Parathyroid adenoma (tissue), 2 donors: ENCODE data around the gene KCNB1.

Experiments used
- H2AFZ ChIP-seq: fragments of 300-600 bp; sonication (generic); one replicate; pipeline ENCODE4 v1.7.0; 2017; ENCODE audit warnings: antibody characterized with exemption, mild to moderate bottlenecking
- H3K27ac ChIP-seq: fragments of 300-600 bp; sonication (generic); one replicate; pipeline ENCODE4 v1.7.0; 2017
- H3K27me3 ChIP-seq: fragments of 300-600 bp; sonication (generic); one replicate; pipeline ENCODE4 v1.7.0; 2017; ENCODE audit warnings: low read length; ENCODE audit not compliant: control insufficient read depth, insufficient read depth
- H3K36me3 ChIP-seq: fragments of 300-600 bp; sonication (generic); one replicate; pipeline ENCODE4 v1.7.0; 2017; ENCODE audit warnings: low read length; ENCODE audit not compliant: control insufficient read depth, insufficient read depth
- H3K4me1 ChIP-seq: fragments of 300-600 bp; sonication (generic); one replicate; pipeline ENCODE4 v1.7.0; 2017; ENCODE audit warnings: control low read depth
- H3K4me2 ChIP-seq: fragments of 300-600 bp; sonication (generic); one replicate; pipeline ENCODE4 v1.7.0; 2017; ENCODE audit warnings: low read length
- H3K4me3 ChIP-seq: fragments of 300-600 bp; sonication (generic); one replicate; pipeline ENCODE4 v1.7.0; 2017; ENCODE audit warnings: low read depth, low read length
- H3K79me2 ChIP-seq: fragments of 300-600 bp; sonication (generic); one replicate; pipeline ENCODE4 v1.7.0; 2017; ENCODE audit warnings: control low read depth
- H3K9ac ChIP-seq: fragments of 300-600 bp; sonication (generic); one replicate; pipeline ENCODE4 v1.7.0; 2017; ENCODE audit warnings: mild to moderate bottlenecking
- H3K9me3 ChIP-seq: fragments of 300-600 bp; sonication (generic); one replicate; pipeline ENCODE4 v1.7.0; 2017; ENCODE audit warnings: low read length; ENCODE audit not compliant: control insufficient read depth
- CTCF ChIP-seq: fragments of 300-600 bp; sonication (generic); IDR thresholded peaks from one replicate; pipeline ENCODE4 v1.7.0; 2017; ENCODE audit warnings: antibody characterized with exemption, mild to moderate bottlenecking
- donor health status: primary hyperparathyroidism.

The KCNB1 gene

GRCh38 chr20:49389854-49390253 lies 92.6 kb downstream of the KCNB1 start:
- TF ChIP-seq CTCF: no peak

GRCh38 chr20:49388744-49389143 lies 93.7 kb downstream of the KCNB1 start:
- TF ChIP-seq CTCF: no peak
- no peaks in the 10 kb centered on the region for H3K27me3 ChIP-seq
- no peaks in the 10 kb centered on the region for H3K4me1 ChIP-seq
- no peaks in the 10 kb centered on the region for H3K9me3 ChIP-seq
- H3K4me2 ChIP-seq: no peak overlapping the region
- no peak overlapping the region for H2AFZ ChIP-seq
- H3K4me3 ChIP-seq: no peak overlapping the region
- H3K9ac ChIP-seq: no peak overlapping the region
- no peaks in the 10 kb centered on the region for H3K79me2 ChIP-seq
- H3K27ac ChIP-seq: no peak overlapping the region
- H3K36me3 ChIP-seq: no peaks in the 10 kb centered on the region

More at GRCh38 chr20:49389854-49390253, 92.6 kb downstream of the KCNB1 start:
- Histone ChIP-seq H3K27ac (no peak overlapping the region), H3K4me3 (no peak overlapping the region), H3K9me3 (no peaks in the 10 kb centered on the region), H3K9ac (no peak overlapping the region), H3K27me3 (no peaks in the 10 kb centered on the region), H3K36me3 (no peaks in the 10 kb centered on the region), H3K4me2 (no peak overlapping the region), H3K4me1 (no peaks in the 10 kb centered on the region), H3K79me2 (no peaks in the 10 kb centered on the region), H2AFZ (no peak overlapping the region)

GRCh38 chr20:49387581-49387939 lies 94.9 kb downstream of the KCNB1 start:
- no peaks in the 10 kb centered on the region for H3K27me3 ChIP-seq
- H2AFZ ChIP-seq: no peak overlapping the region
- no peak overlapping the region for H3K9ac ChIP-seq
- H3K36me3 ChIP-seq: no peaks in the 10 kb centered on the region
- no peaks in the 10 kb centered on the region for H3K9me3 ChIP-seq
- no peak overlapping the region for H3K4me2 ChIP-seq
- H3K4me1 ChIP-seq: no peaks in the 10 kb centered on the region
- H3K27ac ChIP-seq: no peak overlapping the region
- H3K4me3 ChIP-seq: no peak overlapping the region
- H3K79me2 ChIP-seq: no peaks in the 10 kb centered on the region
- TF ChIP-seq CTCF: no peak

- no peak overlapping the region for H3K9ac ChIP-seq
- no peak for TF ChIP-seq CTCF
- no peak overlapping the region for H2AFZ ChIP-seq
- H3K4me3 ChIP-seq: no peak overlapping the region
- no peaks in the 10 kb centered on the region for H3K36me3 ChIP-seq
- no peaks in the 10 kb centered on the region for H3K9me3 ChIP-seq
- H3K4me2 ChIP-seq: no peak overlapping the region
- H3K79me2 ChIP-seq: no peaks in the 10 kb centered on the region
- no peaks in the 10 kb centered on the region for H3K4me1 ChIP-seq
- H3K27me3 ChIP-seq: no peaks in the 10 kb centered on the region
- H3K27ac ChIP-seq: no peak overlapping the region
Observed at GRCh38 chr20:49386848-49387580, 95.5 kb downstream of the KCNB1 start.

- no peaks in the 10 kb centered on the region for H3K4me1 ChIP-seq
- no peaks in the 10 kb centered on the region for H3K9me3 ChIP-seq
- H2AFZ ChIP-seq: no peak overlapping the region
- no peak overlapping the region for H3K9ac ChIP-seq
- H3K27me3 ChIP-seq: no peaks in the 10 kb centered on the region
- H3K4me3 ChIP-seq: no peak overlapping the region
- no peaks in the 10 kb centered on the region for H3K79me2 ChIP-seq
- no peaks in the 10 kb centered on the region for H3K36me3 ChIP-seq
- no peak overlapping the region for H3K27ac ChIP-seq
- no peak for TF ChIP-seq CTCF
- no peak overlapping the region for H3K4me2 ChIP-seq
Observed at GRCh38 chr20:49385465-49385864, 97.0 kb downstream of the KCNB1 start.
